Brain microvascular endothelial cell (primary cell): ENCODE results near the gene CAMTA1.
"Not testable (repeated sequence)": the region's sequence is repeated elsewhere in the genome, so short reads cannot be mapped to it uniquely, and the experiment has no call there.

Source experiments
- DNase-seq: peaks from one replicate; pipeline ENCODE4 v3.0.0-alpha.2; 2020
- H3K27ac ChIP-seq: fragments of 250-450 bp; sonication (Bioruptor Pico); 2 replicates; pipeline ENCODE4 v1.5.1; 2020; ENCODE audit warnings: mild to moderate bottlenecking, moderate library complexity
- H3K27me3 ChIP-seq: fragments of 250-450 bp; sonication (Bioruptor Pico); replicated peaks from 2 replicates; pipeline ENCODE4 v1.5.1; 2020; ENCODE audit warnings: mild to moderate bottlenecking
- H3K36me3 ChIP-seq: fragments of 250-450 bp; sonication (Bioruptor Pico); replicated peaks from 2 replicates; pipeline ENCODE4 v1.5.1; 2020; ENCODE audit warnings: mild to moderate bottlenecking
- H3K4me3 ChIP-seq: 2 replicates; pipeline ENCODE4 v1.5.1; 2011; ENCODE audit warnings: low read depth, mild to moderate bottlenecking, control low read depth, low read length, moderate library complexity
- CTCF ChIP-seq: IDR thresholded peaks from 2 replicates; pipeline ENCODE4 v1.5.1; 2011; ENCODE audit warnings: low read depth, mild to moderate bottlenecking, moderate library complexity, low read length, control low read depth, inconsistent platforms; ENCODE audit errors: missing control alignments
- in situ Hi-C: cut with HindIII; loops from 2 replicates; pipeline ENCODE4 v1.10.0; 2017; ENCODE audit warnings: low sequenced_read_pairs, low pct_ligation_motif_present

CAMTA1 gene

GRCh38 chr1:7135493-7135892, 350.2 kb downstream of the CAMTA1 start:
- no peak for TF ChIP-seq CTCF
- Histone ChIP-seq H3K36me3 (no peaks in the 10 kb centered on the region), H3K27me3 (no peaks in the 10 kb centered on the region), H3K4me3 (no peak overlapping the region), H3K27ac (no peak overlapping the region)
- DNase-seq = no peak
- in situ Hi-C loops = no loop called here

DNA sequence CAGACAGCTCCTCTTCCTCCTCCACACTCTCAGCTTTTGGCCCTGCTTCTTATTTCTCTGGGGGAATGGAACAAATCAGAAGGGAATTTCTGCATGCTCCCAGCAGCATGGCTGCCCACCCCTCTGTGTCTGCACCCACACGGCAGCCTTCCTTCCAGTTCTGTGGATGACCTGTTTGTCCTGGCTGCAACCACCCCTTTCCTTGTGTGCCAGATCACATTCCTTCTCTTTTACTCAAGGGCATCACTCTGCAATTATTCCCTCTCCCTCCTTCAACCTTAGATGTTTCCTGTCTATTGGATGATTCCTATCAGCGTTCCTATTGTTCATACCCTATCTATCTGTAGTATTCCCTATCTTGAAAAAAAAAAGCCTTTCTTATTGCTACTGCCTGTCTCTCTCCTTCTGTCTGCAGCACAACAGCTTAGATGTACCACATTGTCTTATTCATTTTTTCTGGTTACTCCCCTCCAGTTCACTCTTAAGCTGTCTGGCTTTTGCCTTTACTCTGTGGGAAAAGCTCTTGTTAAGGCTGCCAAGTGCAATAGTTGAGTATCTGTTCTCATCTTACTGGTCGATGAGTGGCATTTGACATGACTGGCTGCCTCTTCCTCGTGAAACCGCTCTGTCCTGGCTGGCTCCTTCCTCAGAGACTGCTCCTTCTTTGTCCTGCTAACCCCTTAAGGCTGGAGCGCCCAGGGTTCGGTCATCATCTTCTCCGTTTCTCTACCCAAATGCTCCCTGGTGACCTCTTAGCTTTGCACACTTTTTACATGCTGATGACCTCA, 351.1 kb downstream of the CAMTA1 start:
- in situ Hi-C loops = no loop called here
- no peak for DNase-seq
- no peak overlapping the region for H3K4me3 ChIP-seq
- TF ChIP-seq CTCF = no peak
- H3K27ac ChIP-seq = no peak overlapping the region
- no peaks in the 10 kb centered on the region for H3K36me3 ChIP-seq
- H3K27me3 ChIP-seq = no peaks in the 10 kb centered on the region

GRCh38 chr1:7140251-7140650, 355.0 kb downstream of the CAMTA1 start:
- Histone ChIP-seq H3K36me3 (no peaks in the 10 kb centered on the region), H3K27ac (no peak overlapping the region), H3K27me3 (no peaks in the 10 kb centered on the region), H3K4me3 (no peak overlapping the region)
- DNase-seq = no peak
- in situ Hi-C loops = no loop called here
- TF ChIP-seq CTCF = no peak

DNA sequence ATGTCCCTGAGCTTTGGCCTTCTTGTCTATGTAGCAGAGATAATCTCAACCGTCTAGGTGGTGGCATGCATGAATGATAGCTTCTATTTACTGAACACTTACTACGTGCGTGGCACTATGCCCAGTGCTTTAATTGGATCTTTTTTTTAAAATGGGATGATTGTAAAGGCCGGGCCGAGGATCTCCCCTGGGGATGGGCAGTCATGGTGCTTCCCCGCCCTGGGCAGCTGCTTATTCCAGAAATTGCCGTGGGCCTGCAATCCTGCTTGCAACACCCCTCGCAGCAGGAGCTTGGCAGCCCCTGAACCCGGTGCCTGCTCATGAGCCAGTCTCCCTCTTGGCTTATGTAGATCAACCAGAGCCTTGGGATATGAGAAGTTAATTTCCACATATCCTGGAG, 360.7 kb downstream of the CAMTA1 start:
- no peaks in the 10 kb centered on the region for H3K36me3 ChIP-seq
- H3K4me3 ChIP-seq = no peak overlapping the region
- H3K27me3 ChIP-seq = no peaks in the 10 kb centered on the region
- no peak for TF ChIP-seq CTCF
- no peak for DNase-seq
- H3K27ac ChIP-seq = no peak overlapping the region
- in situ Hi-C loops = no loop called here

GRCh38 chr1:7146710-7147109, 361.5 kb downstream of the CAMTA1 start:
- Histone ChIP-seq H3K4me3 (no peak overlapping the region), H3K36me3 (no peaks in the 10 kb centered on the region), H3K27ac (no peak overlapping the region), H3K27me3 (no peaks in the 10 kb centered on the region)
- in situ Hi-C loops = no loop called here
- DNase-seq = no peak
- no peak for TF ChIP-seq CTCF

GRCh38 chr1:7147581-7148282, 362.5 kb downstream of the CAMTA1 start:
- DNase-seq, H3K36me3 ChIP-seq, H3K27ac ChIP-seq, in situ Hi-C loops, H3K4me3 ChIP-seq, H3K27me3 ChIP-seq: not testable (repeated sequence)
